Stimulated activated CD8-positive, alpha-beta memory T cell treated with anti-CD3 and anti-CD28 coated beads, Interleukin-15, amount 100 ng/mL, for 24 hours (primary cell): ENCODE data around the gene PLEKHG1.

Experiments used
- DNase-seq: peaks from one replicate; pipeline ENCODE4 v3.0.0-alpha.2; 2020; ENCODE audit warnings: low read depth

The PLEKHG1 gene

DNA sequence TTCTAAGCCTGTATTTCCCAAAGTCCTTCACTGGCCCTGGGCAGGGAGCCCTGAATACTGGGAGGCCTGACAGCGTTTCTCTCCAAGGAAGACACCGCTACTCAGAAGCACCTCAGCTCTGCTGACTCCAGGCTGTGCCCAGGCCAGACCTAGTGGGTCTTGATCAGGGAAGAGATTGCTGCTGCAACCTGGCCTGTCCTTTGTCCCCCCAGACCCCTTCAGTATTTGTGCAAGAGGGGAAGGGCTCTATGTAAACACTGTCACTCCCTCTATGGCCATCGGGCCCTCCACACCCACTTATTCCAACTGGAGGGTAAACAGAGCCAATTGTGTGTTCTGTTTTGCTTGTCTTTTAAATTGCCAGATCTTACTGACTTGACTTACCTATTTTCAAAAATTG, 20.6 kb downstream of the PLEKHG1 start:
- DNase-seq, result no peak

DNA sequence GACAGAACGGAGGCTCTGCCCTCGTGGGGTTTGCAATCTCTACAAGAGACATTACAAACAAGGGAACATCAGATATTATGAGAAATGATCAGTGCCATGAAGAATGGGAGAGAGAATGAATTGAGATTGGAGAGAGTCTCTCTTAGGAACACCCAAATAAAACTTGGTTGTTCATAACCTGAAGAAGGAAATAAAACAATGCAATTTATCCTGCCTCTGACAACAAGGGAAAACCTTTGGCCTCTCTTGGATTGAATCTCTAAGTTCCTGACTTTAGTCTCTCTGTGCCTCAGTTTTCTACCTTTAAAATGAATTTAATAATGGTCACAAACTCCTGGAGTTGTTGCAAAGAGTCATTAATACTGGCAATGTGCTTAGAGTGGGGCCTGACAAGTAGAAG, 21.1 kb downstream of the PLEKHG1 start:
- no peak for DNase-seq

GRCh38 chr6:150622476-150622875, 22.8 kb downstream of the PLEKHG1 start:
- no peak for DNase-seq

DNA sequence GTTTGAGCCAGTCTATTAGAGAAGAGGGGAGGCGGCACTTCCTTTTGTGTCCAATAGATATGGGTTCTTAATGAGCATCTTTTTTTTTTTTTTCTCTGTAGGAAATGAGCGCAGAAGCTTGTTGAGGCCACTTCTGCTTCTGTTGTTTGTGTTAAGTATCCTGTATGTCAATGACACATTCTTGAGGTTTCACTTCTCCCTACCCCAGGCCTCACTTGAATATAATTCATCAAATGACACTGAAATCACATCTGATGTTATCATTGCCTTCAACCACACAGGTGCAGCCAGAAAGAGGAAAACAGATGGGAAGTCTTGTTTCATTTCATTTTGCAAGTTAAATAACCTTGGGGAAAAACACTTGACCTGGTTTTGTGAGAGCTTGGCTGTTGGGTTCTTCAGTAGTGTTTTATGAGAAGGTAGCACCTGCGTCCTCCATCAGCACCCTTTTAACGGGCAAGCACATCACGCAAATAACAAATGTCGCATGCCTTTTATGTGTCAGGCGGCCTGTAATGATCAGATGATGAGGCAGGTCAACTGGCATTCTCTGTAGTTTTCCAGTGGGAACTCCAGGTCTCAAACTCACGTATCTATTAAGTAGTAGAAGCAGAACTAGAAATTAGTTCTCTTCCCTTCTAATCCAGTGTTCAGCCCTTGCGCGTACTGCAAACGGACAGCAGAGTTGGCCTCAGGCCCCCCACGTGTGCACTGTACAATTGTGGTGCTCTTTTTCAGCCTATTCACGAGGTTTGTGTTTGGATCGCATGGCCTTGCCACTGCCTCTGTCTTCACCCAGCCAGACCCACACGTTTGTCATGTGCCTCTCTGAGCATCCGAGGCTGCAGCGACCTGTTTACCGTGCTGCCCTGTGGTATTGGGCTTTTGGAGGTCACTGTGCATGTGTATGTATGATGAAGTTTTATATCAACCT, 23.5 kb downstream of the PLEKHG1 start:
- DNase-seq, result no peak

- DNase-seq, result no peak
Measured at GRCh38 chr6:150624191-150624590, 24.5 kb downstream of the PLEKHG1 start.

GRCh38 chr6:150625927-150626326, 26.2 kb downstream of the PLEKHG1 start:
- DNase-seq, result no peak

DNA sequence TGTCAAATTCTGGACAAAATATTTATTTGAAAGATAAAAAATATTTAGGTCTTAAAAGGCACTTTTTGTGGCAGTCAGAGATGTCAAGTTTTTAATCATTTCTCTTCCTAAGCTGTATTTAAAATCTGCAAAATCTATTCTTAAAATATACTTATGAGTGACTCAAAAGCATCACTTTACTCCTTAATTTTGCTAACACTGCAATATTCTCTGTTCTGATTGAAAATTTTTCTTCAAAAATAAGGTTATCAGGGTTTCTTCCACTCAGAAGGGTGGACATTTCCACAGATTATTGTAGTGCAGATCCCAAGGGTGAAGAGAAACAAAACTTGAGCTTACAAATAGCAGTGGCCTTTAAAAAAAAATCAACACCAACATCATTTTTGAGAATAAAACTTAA, 27.5 kb downstream of the PLEKHG1 start:
- DNase-seq, result no peak

DNA sequence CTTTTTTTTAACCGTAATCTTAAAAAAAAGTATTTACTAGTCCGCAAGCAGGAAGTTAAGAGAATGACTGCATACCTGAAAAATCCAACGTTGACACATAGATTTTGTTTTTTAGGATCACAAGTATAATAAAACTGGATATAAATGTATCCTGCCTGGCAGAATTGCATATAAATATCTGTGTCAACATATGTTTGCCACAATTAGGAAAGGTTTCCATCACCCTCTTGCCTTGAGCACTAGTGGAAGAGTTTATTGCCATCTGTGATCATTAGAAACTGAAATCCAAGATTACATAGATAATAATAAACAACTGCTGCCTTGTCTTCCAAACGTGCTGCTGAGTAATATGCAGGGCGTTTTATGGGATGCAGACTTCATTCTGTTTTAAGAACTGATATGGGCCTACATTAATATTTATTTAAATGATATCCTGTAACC, 27.9 kb downstream of the PLEKHG1 start:
- DNase-seq, result no peak

DNA sequence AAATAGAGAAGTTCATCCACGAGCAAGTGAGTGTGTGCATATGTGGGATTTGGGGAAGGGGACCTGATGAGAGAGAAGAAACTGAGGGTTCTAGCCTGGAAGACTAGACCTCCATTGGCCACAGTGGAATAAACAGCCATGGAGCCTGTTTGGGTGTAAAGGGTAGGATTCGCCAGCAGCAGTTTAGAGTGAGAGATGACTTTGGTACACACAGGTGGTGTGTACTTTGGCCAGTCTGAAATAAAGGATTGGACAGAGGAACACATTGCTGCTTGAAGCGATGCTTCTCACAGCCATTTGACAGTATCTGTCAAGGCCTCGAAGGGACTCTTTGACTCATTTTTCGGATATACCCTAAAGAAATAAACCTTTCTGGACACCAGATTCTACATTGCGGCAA, 29.2 kb downstream of the PLEKHG1 start:
- no peak for DNase-seq

GRCh38 chr6:150631283-150631983, 31.7 kb downstream of the PLEKHG1 start:
- no peak for DNase-seq

- DNase-seq, result no peak
Measured at GRCh38 chr6:150631984-150632642, 32.4 kb downstream of the PLEKHG1 start.

DNA sequence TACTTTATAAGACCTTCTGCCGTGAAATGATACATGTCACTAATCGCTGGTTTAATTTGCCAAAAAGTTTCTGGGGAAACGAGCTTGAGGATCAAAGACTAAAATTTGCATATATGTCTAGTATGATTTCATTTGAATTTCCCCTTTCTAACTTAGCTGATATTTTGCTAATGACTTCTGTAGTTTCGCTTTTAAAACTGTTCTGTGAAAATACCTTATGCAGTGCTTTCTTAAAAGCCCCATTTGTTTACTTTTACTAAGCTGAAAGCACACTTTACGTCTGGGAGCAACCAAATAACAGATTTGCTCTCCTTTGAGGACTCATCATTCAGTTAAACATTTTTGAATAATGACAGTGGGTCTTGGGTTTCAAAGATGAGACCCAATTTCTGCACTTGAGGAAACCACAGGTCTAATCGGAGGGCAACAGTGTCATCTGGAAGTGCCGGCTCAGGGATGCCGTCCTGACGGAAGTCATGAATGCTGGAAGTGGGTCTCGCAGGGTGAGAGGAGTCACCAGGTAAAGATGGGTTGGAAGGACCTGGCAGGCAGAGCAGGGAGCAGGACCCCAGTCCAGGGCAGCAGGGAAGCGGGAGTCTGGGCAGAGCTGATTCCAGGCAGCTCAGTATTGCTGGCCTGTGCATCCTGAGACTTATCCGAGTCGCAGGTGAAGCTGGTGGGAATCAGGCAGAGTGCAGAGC, 33.2 kb downstream of the PLEKHG1 start:
- DNase-seq, result no peak

DNA sequence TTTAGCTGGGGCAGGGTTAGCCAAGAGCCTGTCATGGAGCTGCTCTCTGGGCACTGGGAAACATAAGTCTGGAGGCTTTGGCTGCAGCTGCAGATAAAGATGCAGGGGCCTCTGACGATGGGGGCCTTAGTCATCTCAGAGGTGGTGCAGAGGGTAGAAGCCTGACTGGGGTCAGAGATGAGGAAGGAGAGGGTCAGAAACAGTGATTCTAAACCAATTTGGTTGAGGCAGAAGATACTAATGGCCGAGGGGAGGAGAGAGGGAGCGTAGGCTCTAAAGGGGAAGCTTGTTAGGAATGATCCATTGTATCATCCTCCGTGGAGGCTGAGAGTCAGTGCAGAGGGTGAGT, 33.8 kb downstream of the PLEKHG1 start:
- DNase-seq, result no peak

GRCh38 chr6:150634176-150634963, 34.7 kb downstream of the PLEKHG1 start:
- no peak for DNase-seq

GRCh38 chr6:150634964-150635292, 35.2 kb downstream of the PLEKHG1 start:
- no peak for DNase-seq

- no peak for DNase-seq
Measured at GRCh38 chr6:150635906-150636514, 36.3 kb downstream of the PLEKHG1 start.

GRCh38 chr6:150636808-150637207, 37.1 kb downstream of the PLEKHG1 start:
- DNase-seq, result no peak

DNA sequence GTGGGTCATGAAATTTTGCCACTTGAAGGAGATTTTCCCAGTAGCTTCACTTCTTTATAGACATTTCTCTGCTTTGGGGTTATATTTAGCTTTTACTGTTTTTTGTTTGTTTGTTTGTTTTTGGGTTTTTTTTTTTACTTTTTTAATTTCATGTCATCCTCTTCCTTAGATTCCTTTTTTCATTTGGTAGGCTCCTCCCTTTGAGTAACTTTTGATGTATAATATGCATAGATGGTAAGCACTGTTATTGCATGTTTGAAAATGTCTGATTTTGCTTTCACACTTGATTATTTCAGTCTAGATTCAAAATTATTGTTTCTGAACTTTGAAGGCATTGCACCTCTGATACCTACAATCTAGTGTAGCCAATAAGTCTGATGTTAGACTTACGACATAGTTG, 37.6 kb downstream of the PLEKHG1 start:
- no peak for DNase-seq

DNA sequence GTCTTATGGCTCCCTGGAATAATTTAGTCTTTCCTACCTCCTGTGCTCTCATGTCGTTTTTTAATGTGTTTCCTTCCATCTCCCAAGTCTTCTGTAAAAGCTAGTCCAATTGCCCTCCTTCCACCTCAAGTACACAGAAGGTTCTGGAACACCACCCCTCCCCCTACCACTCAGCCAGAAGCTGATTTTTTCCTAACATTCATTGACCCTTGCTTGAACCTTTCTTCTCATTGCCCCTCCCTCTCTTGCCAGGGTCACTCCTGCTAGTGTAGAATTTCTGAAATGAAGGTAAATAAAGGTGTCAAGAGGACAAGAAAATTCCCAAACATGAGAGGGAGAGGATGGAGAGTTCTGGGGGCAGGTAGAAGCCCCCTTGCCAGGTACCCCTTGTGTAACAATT, 38.6 kb downstream of the PLEKHG1 start:
- DNase-seq, result no peak

DNA sequence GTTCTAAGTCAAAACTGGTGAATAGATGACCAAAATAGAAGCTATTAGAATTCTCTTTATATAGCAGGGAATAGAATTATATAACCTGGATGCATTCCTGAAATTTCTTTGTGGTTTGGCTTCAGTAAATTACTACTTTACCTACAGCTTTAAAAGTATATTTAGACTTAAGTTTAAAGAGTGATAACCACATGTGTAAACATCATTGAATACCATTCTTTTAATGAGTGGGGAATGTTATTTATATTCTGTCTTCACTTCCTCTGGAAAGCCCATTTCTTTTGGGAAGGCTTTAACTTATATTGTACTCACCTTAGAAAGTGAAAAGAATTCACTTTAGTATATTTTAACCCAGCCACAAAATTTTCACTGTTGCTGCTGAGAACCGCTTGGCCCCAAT, 39.1 kb downstream of the PLEKHG1 start:
- DNase-seq, result no peak

DNA sequence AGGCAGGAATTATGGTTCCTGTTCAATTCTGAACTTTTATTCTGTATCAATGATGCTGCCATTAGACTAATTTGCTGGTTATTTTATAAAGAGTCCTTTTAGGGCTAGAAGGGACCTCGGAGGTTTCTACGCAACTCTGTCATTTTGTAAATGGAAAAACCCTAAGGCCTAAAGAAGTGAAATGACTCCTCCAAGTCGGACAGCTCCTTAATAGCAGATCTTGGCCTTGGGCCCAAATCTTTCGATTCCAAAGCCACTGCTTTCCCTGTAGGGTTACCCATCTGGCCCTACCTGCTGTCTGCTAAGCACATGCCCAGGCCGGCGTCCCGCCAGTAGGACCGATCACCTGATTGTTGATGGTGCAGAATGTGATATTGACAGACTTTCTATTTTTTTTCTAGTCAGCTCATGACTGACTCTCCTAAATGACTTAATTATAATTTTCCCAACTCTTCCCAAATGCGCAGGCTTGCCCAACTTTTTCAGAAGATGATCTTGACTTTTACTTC, 40.2 kb downstream of the PLEKHG1 start:
- DNase-seq, result no peak
